HepG2 (cell line): Measurements from ENCODE around the gene JAG1. TPM values are rescaled to one million over a fixed set of nuclear protein-coding genes. Genes with fewer than 3 reads are reported as not detected.
A peak's percentile ranks its signal among the peaks of the same experiment; 100 is the strongest.

ENCODE experiments used
- EED ChIP-seq: sonication (generic); formaldehyde crosslinking; IDR thresholded peaks from 2 replicates; pipeline ENCODE4 v1.5.0; 2020; ENCODE audit warnings: mild to moderate bottlenecking, missing genetic modification reagents
- FOXM1 ChIP-seq: sonication (generic); formaldehyde crosslinking; IDR thresholded peaks from 2 replicates; pipeline ENCODE4 v1.5.0; 2020; ENCODE audit warnings: missing genetic modification reagents
- GABPA ChIP-seq, 2 experiments: IDR thresholded peaks; 2 replicates each; pipeline ENCODE4 v1.6.1; 2011 to 2016; ENCODE audit warnings: low read depth in 2 of 2, low read length in 1 of 2, missing biosample characterization in 1 of 2, missing genetic modification characterization in 1 of 2
- IRF1 ChIP-seq: sonication (generic); formaldehyde crosslinking; IDR thresholded peaks from 2 replicates; pipeline ENCODE4 v1.4.0; 2020; ENCODE audit warnings: low read depth, mild to moderate bottlenecking, missing genetic modification reagents
- NONO ChIP-seq, 2 experiments: fragments of 450-650 bp in 1 of 2; sonication (generic) in 1 of 2; formaldehyde crosslinking in 1 of 2; IDR thresholded peaks in 1 of 2; conservative IDR thresholded peaks in 1 of 2; 2 replicates each; pipeline versions ENCODE4 v1.6.1 to v1.8.0; 2017 to 2022; ENCODE audit warnings: mild to moderate bottlenecking in 1 of 2, missing genetic modification reagents in 1 of 2, moderate library complexity in 1 of 2
- NR1H2 ChIP-seq: sonication (generic); formaldehyde crosslinking; IDR thresholded peaks from 2 replicates; pipeline ENCODE4 v1.8.1; 2022; ENCODE audit warnings: low read depth, missing genetic modification reagents, borderline replicate concordance
- NR2C2 ChIP-seq: sonication (generic); formaldehyde crosslinking; IDR thresholded peaks from 2 replicates; pipeline ENCODE4 v1.4.0; 2020; ENCODE audit warnings: missing genetic modification reagents, mild to moderate bottlenecking, moderate library complexity, borderline replicate concordance
- PHF8 ChIP-seq: sonication (generic); formaldehyde crosslinking; IDR thresholded peaks from 2 replicates; pipeline ENCODE4 v1.5.0; 2020; ENCODE audit warnings: missing genetic modification reagents
- RBFOX2 ChIP-seq: fragments of 200-400 bp; formaldehyde crosslinking; IDR thresholded peaks from 2 replicates; pipeline ENCODE4 v1.6.1; 2017; ENCODE audit warnings: low read depth, mild to moderate bottlenecking, low read length
- RFXANK ChIP-seq: IDR thresholded peaks from 2 replicates; pipeline ENCODE4 v1.6.1; 2016
- SRF ChIP-seq: IDR thresholded peaks from 2 replicates; pipeline ENCODE4 v1.6.1; 2011; ENCODE audit warnings: mild to moderate bottlenecking, low read depth, low read length, moderate library complexity
- SRSF1 ChIP-seq: fragments of 200-400 bp; formaldehyde crosslinking; optimal IDR thresholded peaks from 2 replicates; pipeline ENCODE3; 2017; ENCODE audit warnings: mild to moderate bottlenecking, low read depth, low read length, moderate library complexity
- STAT5B ChIP-seq: sonication (generic); formaldehyde crosslinking; IDR thresholded peaks from 2 replicates; pipeline ENCODE4 v1.4.0; 2020; ENCODE audit warnings: missing genetic modification reagents
- TERF1 ChIP-seq: sonication (generic); formaldehyde crosslinking; IDR thresholded peaks from 2 replicates; pipeline ENCODE4 v1.8.0; 2022; ENCODE audit warnings: mild to moderate bottlenecking, missing genetic modification reagents, moderate library complexity
- ZBTB42 ChIP-seq: sonication (generic); formaldehyde crosslinking; IDR thresholded peaks from 2 replicates; pipeline ENCODE4 v1.5.0; 2020; ENCODE audit warnings: mild to moderate bottlenecking, missing genetic modification reagents
- ZC3H13 ChIP-seq: sonication (generic); formaldehyde crosslinking; IDR thresholded peaks from 2 replicates; pipeline ENCODE4 v1.8.1; 2023; ENCODE audit warnings: mild to moderate bottlenecking, missing genetic modification reagents, moderate library complexity
- ZFP82 ChIP-seq: sonication (generic); formaldehyde crosslinking; IDR thresholded peaks from 2 replicates; pipeline ENCODE4 v1.5.1; 2020; ENCODE audit warnings: mild to moderate bottlenecking, missing genetic modification reagents, borderline replicate concordance
- ZGPAT ChIP-seq: IDR thresholded peaks from 2 replicates; pipeline ENCODE4 v1.6.1; 2016; ENCODE audit warnings: mild to moderate bottlenecking
- ZNF280B ChIP-seq: sonication (generic); formaldehyde crosslinking; IDR thresholded peaks from 2 replicates; pipeline ENCODE4 v1.5.0; 2020; ENCODE audit warnings: missing genetic modification reagents, mild to moderate bottlenecking, borderline replicate concordance
- ZNF317 ChIP-seq: sonication (generic); formaldehyde crosslinking; IDR thresholded peaks from 2 replicates; pipeline ENCODE4 v1.5.0; 2020; ENCODE audit warnings: mild to moderate bottlenecking, missing genetic modification reagents
- ZNF333 ChIP-seq: sonication (generic); formaldehyde crosslinking; IDR thresholded peaks from 2 replicates; pipeline ENCODE4 v1.4.0; 2020; ENCODE audit warnings: mild to moderate bottlenecking, missing genetic modification reagents, borderline replicate concordance
- ZNF629 ChIP-seq: sonication (generic); formaldehyde crosslinking; conservative IDR thresholded peaks from 2 replicates; pipeline ENCODE4 v1.5.0; 2020; ENCODE audit warnings: missing genetic modification reagents
- ZNF7 ChIP-seq: IDR thresholded peaks from 2 replicates; pipeline ENCODE4 v1.6.1; 2016; ENCODE audit warnings: missing biosample characterization, missing genetic modification reagents
- ZSCAN12 ChIP-seq: sonication (generic); formaldehyde crosslinking; IDR thresholded peaks from 2 replicates; pipeline ENCODE4 v1.9.0; 2021; ENCODE audit warnings: mild to moderate bottlenecking, missing genetic modification reagents
- polyA plus RNA-seq, 8 experiments: library from polyadenylated mRNA; depleted of rRNA in 3 of 8; stranded (reverse) in 7 of 8; unstranded in 1 of 8; fragments of >200 nt; fragmentation: Illumina TruSeq in 4 of 8; extraction: Trizol in 4 of 8; gene quantifications; 2 replicates each; pipeline versions ENCODE4 v1.2.1 to v1.2.3, GENCODE V29; 2011 to 2016; ENCODE audit warnings: low read depth in 4 of 8, missing spikeins in 1 of 8, mixed read lengths in 1 of 8; ENCODE audit not compliant: insufficient read depth in 1 of 8
- total RNA-seq, 5 experiments: library from RNA; depleted of rRNA; stranded (reverse); fragments of >200 nt; fragmentation: Illumina TruSeq; extraction: Trizol; gene quantifications; 2 replicates each; pipeline ENCODE4 v1.2.3, GENCODE V29; 2016; ENCODE audit warnings: low read depth in 1 of 5

JAG1 gene
- total and polyA plus RNA-seq, 2 of the 13 experiments (the other 11 are each of a cell fraction or from before 2014, with no cell fraction given): 47.1 to 56.3 TPM

- TF ChIP-seq ZNF280B (CRISPR knock-in tag) (peak; percentile 68; the same call in 1 of the 2 replicates), NONO (IDR thresholded peaks at IDR 0.05) (no peak), NONO (CRISPR knock-in tag; conservative IDR thresholded peaks at IDR 0.05) (peak; percentile 79), ZNF7 (CRISPR knock-in tag) (no peak), ZNF629 (CRISPR knock-in tag) (no peak), FOXM1 (no peak), IRF1 (CRISPR knock-in tag) (no peak), ZSCAN12 (CRISPR knock-in tag) (no peak), ZNF317 (CRISPR knock-in tag) (peak; percentile 48; the same call in 1 of the 2 replicates), SRSF1 (peak; percentile 72), ZFP82 (CRISPR knock-in tag) (peak; percentile 34; the same call in 1 of the 2 replicates), RFXANK (CRISPR knock-in tag) (no peak), ZNF333 (CRISPR knock-in tag) (no peak), PHF8 (CRISPR knock-in tag) (peak; percentile 8; the same call in 1 of the 2 replicates), NR2C2 (CRISPR knock-in tag) (no peak; the same call in 1 of the 2 replicates), STAT5B (CRISPR knock-in tag) (no peak), TERF1 (CRISPR knock-in tag) (no peak), RBFOX2 (0 out of 2 replicates have a peak, but pooled peaks have one; percentile 28), GABPA (IDR thresholded peaks at IDR 0.05; ENCODE audit: low read depth, low read length) (no peak), GABPA (CRISPR knock-in tag; IDR thresholded peaks at IDR 0.05; ENCODE audit: low read depth) (peak; percentile 45), EED (CRISPR knock-in tag) (no peak), ZC3H13 (CRISPR knock-in tag) (peak; percentile 46; the same call in 1 of the 2 replicates), ZGPAT (CRISPR knock-in tag) (peak; percentile 37; the same call in 1 of the 2 replicates), NR1H2 (no peak), ZBTB42 (peak; percentile 69; the same call in 1 of the 2 replicates), SRF (no peak)
These were observed 2.4 kb downstream of the JAG1 start (continued) for GRCh38 chr20:10671221-10671918.
